Fibroblast of skin of abdomen (primary cell): Measurements from ENCODE around the gene UPK1A.
"Not testable (repeated sequence)": the region's sequence is repeated elsewhere in the genome, so short reads cannot be mapped to it uniquely, and the experiment has no call there.

ENCODE experiments used
- DNase-seq: peaks from one replicate; pipeline ENCODE4 v3.0.0-alpha.2; 2013

The UPK1A gene

GRCh38 chr19:35644987-35645679, 21.2 kb upstream of the UPK1A start:
- DNase-seq, result peak; percentile 53

GRCh38 chr19:35645680-35646511, 20.4 kb upstream of the UPK1A start:
- no peak for DNase-seq

- peak; percentile 96 for DNase-seq
These were observed 18.0 kb upstream of the UPK1A start, which contains the start of gene COX6B1 for GRCh38 chr19:35648017-35648961. COX6B1 (plus strand) TSS chr19:35648323; CDS start chr19:35651244, 2,921 bp downstream.

DNA sequence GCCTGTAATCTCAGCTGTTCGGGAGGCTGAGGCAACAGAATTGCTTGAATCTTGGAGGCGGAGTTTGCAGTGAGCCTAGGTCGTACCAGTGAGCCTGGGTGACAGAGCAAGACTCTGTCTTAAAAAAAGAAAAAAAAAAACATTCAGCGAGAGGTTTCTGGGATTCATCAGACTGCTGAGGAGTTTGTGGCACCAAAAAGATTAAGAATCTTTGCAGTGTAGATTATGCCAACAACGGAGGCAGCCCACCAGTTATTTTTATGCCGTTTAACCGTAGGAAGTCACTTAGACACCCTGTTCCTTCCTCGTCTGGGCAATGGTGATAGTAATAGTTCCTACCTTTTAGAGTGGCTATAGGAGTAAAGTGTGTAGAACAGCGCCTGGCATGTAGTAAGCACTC, 15.7 kb upstream of the UPK1A start:
- no peak for DNase-seq

- DNase-seq, result not testable (repeated sequence)
These were observed 11.5 kb upstream of the UPK1A start for GRCh38 chr19:35654828-35655227.

DNA sequence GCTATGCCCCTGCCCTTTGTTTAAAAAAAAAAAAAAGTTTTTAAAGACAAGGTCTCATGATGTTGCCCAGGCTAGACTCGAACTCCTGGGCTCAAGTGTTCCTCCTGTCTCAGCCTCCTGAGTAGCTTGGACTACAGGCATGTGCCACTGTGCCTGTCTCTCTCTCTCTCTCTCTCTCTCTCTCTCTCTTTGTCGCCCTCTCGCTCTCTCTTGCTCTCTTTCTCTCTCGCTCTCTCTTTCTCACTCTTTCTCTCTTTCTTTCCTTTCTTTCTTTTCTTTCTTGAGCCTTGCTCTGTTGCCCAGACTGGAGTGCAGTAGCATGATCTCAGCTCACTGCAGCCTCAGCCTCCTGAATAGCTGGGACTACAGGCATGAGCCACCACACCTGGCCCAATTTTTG, 10.7 kb upstream of the UPK1A start:
- DNase-seq, result no peak

DNA sequence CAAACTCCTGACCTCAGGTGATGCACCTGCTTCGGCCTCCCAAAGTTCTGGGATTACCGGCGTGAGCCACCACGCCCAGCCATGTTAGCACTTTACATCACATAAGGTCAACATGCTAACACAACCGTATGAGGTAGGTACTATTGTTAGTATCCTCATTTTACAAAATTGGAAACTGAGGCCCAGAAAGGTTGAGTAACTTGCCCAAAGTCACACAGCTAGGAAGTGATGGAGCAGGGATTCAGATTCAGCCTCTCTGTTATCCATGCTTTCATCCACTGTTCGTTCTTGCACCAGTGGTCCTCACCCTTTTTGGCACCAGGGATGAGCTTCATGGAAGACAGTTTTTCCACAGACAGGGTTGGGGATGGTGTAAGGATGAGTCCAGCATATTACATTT, 9.6 kb upstream of the UPK1A start:
- no peak for DNase-seq

DNA sequence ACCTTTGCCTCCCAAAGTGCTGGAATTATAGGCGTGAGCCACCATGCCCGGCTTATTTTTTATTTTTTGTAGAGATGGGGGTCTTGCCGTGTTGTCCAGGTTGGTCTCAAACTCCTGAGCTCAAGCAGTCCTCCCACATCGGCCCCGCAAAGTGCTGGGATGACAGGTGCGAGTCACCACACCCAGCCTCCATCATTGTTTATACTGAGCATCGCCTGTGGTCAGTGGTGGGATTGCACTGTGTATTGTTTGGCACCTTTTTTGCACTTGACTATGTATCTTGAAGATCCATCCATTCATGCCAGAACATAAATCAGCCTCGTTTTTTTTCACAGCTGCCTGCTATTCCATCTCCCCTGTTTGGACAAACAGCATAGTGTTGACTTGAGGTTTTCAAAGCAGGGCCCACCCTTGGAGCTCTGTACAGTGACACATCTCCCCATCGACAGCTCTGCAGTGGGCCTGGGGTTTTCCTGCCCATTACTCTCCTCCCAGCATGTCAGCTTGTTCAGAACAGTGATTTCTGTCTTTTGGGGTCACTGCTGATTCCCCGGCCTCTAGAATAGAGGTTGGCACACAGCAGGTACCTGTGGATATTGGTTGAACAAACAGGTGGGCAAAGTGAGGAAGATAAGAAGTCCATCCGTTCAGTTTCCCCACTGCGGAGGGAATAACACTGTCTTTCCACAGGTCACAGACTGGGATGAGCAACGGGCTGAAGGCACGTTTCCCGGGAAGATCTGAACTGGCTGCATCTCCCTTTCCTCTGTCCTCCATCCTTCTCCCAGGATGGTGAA, 8.2 kb upstream of the UPK1A start:
- DNase-seq, result no peak

DNA sequence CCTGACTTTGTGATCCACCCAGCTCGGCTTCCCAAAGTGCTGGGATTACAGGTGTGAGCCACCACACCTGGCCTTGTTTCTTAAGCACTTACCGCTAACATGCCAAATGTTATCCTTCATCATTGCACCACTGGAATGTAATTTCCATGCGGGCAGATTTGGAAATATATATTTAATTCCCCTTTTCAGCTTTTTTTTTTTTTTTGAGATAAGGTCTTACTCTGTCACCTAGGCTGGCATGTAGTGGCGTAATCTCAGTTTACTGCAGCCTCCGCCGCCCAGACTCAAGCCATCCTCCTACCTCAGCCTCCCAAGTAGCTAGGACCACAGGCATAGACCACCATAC, 4.3 kb upstream of the UPK1A start:
- no peak for DNase-seq

DNA sequence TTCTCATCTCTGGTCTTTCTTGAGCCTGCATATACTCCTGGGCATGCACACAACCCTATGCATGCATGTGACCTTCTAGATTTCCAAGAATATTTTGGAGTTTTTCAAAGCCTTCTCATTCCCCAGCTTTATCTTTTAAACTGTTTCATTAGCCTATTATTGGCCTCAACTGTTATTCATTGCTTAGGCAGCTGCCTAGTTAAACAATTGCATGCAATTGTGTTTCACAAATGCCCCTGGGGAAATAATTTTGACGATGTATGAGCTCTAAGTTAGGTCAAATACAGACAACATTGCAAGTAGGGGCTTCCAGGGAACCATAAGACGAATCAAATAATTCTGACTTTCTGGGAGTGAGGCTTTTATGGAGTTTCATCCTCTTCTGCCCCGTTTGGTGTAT, 2.3 kb upstream of the UPK1A start:
- DNase-seq, result no peak

GRCh38 chr19:35665157-35665556, 1.2 kb upstream of the UPK1A start:
- DNase-seq, result no peak

GRCh38 chr19:35665604-35666003, 713 bp upstream of the UPK1A start:
- no peak for DNase-seq

DNA sequence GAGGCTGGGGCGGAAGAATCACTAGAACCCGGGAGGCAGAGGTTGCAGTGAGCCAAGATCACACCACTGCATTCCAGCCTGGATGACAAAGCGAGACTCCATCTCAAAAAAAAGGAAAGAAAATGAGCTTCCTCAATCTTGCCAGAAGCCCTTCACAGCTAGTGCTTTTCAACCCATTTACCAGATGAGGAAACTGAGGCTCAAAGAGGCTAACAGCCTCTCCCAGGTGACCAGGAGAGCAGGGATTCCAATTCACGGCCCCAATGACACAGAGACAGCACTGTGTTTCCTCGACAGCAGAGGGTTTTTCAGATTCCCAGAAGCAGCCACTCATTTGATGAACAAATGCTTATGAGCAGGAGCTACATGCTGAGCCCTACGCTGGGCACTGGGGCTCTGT, 3.2 kb downstream of the UPK1A start:
- DNase-seq, result no peak

GRCh38 chr19:35669974-35670373, 3.7 kb downstream of the UPK1A start:
- no peak for DNase-seq

- DNase-seq, result no peak
These were observed 4.4 kb downstream of the UPK1A start for GRCh38 chr19:35670686-35671085.

GRCh38 chr19:35671818-35672217, 5.5 kb downstream of the UPK1A start:
- DNase-seq, result no peak

DNA sequence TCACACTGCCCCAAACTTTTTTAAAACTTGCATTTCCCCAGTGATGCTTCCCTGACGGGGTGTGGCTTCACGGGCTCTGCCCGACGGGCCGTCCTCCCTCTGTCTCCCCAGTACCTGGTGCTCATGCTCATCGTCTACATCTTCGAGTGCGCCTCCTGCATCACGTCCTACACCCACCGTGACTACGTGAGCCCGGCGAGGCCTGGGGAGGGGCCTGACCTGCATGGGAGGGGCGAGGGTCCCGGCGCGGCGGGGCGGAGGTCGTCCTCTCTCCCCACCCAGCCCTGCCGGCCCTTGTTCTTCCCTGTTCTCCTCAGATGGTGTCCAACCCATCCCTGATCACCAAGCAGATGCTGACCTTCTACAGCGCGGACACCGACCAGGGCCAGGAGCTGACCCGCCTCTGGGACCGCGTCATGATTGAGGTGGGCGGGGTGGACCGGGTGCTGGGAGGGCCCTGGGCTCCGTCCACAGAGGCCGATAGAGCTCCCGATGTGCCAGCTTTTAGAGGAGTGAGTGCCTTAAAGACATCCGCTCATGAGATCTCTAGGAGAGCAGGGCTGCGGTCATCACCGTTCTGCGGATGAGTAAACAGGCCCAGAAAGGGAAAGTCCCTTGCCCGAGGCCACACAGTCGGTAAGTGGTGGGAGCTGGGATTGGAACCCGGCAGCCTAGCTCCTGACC, 6.9 kb downstream of the UPK1A start:
- DNase-seq, result peak; percentile 11

DNA sequence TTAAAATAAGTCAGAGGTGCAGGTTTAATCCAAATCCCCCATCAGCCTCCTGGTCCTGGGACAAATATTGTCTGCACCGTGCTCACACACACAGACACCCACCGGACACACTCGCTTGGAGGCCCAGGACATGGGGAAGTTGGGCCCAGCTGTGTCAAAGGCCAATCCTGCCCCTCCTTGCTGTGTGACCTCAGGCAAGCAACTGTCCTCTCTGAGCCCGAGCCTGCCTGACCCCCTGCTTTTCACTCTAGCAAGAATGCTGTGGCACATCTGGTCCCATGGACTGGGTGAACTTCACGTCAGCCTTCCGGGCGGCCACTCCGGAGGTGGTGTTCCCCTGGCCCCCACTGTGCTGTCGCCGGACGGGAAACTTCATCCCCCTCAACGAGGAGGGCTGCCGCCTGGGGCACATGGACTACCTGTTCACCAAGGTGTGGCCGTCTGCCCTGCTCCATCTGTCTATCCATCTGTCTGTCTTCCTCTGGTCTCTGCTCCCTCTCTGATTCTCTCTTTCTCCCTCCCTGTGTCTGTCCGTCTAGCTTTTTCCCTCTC, 9.3 kb downstream of the UPK1A start:
- DNase-seq, result no peak

DNA sequence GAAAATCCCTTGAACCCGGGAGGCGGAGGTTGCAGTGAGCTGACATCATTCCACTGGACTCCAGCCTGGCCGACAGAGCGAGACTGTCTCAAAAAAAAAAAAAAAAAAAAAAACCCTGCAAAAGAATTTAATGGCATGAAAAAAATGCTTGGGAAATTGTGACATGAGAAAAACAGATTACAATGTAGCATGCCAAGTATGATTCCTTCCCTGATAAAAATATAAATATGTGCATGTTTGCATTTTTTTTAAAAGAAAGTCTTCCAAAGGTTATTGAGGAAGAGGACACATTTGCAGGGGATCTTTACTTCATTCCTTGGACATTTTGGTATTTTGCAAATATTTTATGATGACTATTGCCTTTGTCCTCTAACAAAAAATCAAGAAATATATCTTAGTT, 23.5 kb downstream of the UPK1A start:
- DNase-seq, result peak; percentile 9

- DNase-seq, result not testable (repeated sequence)
These were observed 24.8 kb downstream of the UPK1A start for GRCh38 chr19:35691106-35691505.

DNA sequence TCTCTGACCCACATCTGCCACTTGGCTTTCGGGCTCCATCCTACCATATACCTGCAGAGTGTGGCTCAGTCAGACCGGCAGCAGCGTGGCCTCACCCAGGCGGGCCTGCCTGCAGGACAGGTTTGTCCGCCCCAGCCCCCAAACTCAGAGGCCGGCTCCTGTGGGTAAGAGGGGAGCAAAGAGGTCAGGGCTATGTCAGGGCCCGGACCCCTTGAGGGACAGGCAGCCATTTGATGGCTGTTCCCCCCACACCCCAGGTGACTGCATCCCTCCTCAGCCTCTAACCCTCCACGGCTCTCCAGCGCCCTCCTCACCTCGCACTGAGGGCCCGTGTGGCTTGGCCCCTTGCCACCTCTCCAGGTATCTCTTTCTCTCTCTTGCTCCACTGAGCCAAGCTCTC, 25.7 kb downstream of the UPK1A start:
- no peak for DNase-seq
